IMR-90 (cell line): ENCODE data around the gene ANO1.

Experiments used
- BHLHE40 ChIP-seq: fragments of 150-350 bp; IDR thresholded peaks from 2 replicates; pipeline ENCODE4 v1.6.1; 2016; ENCODE audit warnings: mild to moderate bottlenecking, low read depth, low read length
- CEBPB ChIP-seq: IDR thresholded peaks from 2 replicates; pipeline ENCODE4 v1.6.1; 2012; ENCODE audit warnings: low read depth, low read length, improper control_type of control experiment
- CHD1 ChIP-seq: IDR thresholded peaks from 2 replicates; pipeline ENCODE4 v1.6.1; 2012; ENCODE audit warnings: low read depth, low read length, improper control_type of control experiment
- ELK1 ChIP-seq: fragments of 150-350 bp; IDR thresholded peaks from 2 replicates; pipeline ENCODE4 v1.6.1; 2016; ENCODE audit warnings: low read depth, mild to moderate bottlenecking, low read length, moderate library complexity, borderline replicate concordance
- MAFK ChIP-seq: IDR thresholded peaks from 2 replicates; pipeline ENCODE4 v1.6.1; 2012; ENCODE audit warnings: low read depth, low read length, improper control_type of control experiment
- MAZ ChIP-seq: IDR thresholded peaks from 2 replicates; pipeline ENCODE4 v1.6.1; 2012; ENCODE audit warnings: low read depth, mild to moderate bottlenecking, low read length, improper control_type of control experiment, moderate library complexity, borderline replicate concordance
- MXI1 ChIP-seq: IDR thresholded peaks from 2 replicates; pipeline ENCODE4 v1.6.1; 2012; ENCODE audit warnings: low read depth, mild to moderate bottlenecking, low read length, moderate library complexity, borderline replicate concordance
- POLR2A ChIP-seq: IDR thresholded peaks from 2 replicates; pipeline ENCODE4 v1.6.1; 2012; ENCODE audit warnings: mild to moderate bottlenecking, low read depth, low read length
- RAD21 ChIP-seq: IDR thresholded peaks from 2 replicates; pipeline ENCODE4 v1.6.1; 2012; ENCODE audit warnings: low read length, improper control_type of control experiment
- RCOR1 ChIP-seq: IDR thresholded peaks from 2 replicates; pipeline ENCODE4 v1.6.1; 2012; ENCODE audit warnings: mild to moderate bottlenecking, low read length, improper control_type of control experiment; ENCODE audit not compliant: insufficient replicate concordance
- RFX5 ChIP-seq: IDR thresholded peaks from 2 replicates; pipeline ENCODE4 v1.8.0; 2012; ENCODE audit warnings: low read depth, mild to moderate bottlenecking, low read length, moderate library complexity
- SMC3 ChIP-seq: fragments of 150-350 bp; IDR thresholded peaks from 2 replicates; pipeline ENCODE4 v1.6.1; 2016; ENCODE audit warnings: low read depth, mild to moderate bottlenecking, antibody characterized with exemption, low read length, moderate library complexity
- TF ChIP-seq, protein P1 (sequence below): fragments of 150-350 bp; IDR thresholded peaks from 2 replicates; pipeline ENCODE4 v1.6.1; 2017; ENCODE audit warnings: mild to moderate bottlenecking, antibody characterized with exemption, low read length, low read depth
- TF ChIP-seq, protein P2 (sequence below): conservative IDR thresholded peaks from 2 replicates; pipeline ENCODE4 v1.5.1; 2012; ENCODE audit warnings: mild to moderate bottlenecking, low read depth, low read length, improper control_type of control experiment

GRCh38 chr11:70146895-70147520 lies 68.9 kb downstream of the ANO1 start:
- no peak for TF ChIP-seq MAZ
- TF ChIP-seq, protein P1, sequence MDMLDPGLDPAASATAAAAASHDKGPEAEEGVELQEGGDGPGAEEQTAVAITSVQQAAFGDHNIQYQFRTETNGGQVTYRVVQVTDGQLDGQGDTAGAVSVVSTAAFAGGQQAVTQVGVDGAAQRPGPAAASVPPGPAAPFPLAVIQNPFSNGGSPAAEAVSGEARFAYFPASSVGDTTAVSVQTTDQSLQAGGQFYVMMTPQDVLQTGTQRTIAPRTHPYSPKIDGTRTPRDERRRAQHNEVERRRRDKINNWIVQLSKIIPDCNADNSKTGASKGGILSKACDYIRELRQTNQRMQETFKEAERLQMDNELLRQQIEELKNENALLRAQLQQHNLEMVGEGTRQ: no peak
- TF ChIP-seq BHLHE40: no peak
- no peak for TF ChIP-seq CEBPB
- TF ChIP-seq, protein P2, sequence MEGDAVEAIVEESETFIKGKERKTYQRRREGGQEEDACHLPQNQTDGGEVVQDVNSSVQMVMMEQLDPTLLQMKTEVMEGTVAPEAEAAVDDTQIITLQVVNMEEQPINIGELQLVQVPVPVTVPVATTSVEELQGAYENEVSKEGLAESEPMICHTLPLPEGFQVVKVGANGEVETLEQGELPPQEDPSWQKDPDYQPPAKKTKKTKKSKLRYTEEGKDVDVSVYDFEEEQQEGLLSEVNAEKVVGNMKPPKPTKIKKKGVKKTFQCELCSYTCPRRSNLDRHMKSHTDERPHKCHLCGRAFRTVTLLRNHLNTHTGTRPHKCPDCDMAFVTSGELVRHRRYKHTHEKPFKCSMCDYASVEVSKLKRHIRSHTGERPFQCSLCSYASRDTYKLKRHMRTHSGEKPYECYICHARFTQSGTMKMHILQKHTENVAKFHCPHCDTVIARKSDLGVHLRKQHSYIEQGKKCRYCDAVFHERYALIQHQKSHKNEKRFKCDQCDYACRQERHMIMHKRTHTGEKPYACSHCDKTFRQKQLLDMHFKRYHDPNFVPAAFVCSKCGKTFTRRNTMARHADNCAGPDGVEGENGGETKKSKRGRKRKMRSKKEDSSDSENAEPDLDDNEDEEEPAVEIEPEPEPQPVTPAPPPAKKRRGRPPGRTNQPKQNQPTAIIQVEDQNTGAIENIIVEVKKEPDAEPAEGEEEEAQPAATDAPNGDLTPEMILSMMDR: no peak
- no peak for TF ChIP-seq POLR2A
- TF ChIP-seq MAFK: no peak
- no peak for TF ChIP-seq RCOR1
- TF ChIP-seq RAD21: no peak
- no peak for TF ChIP-seq ELK1
- TF ChIP-seq CHD1: no peak
- TF ChIP-seq SMC3: no peak
- no peak for TF ChIP-seq MXI1
- TF ChIP-seq RFX5: no peak
